ENCODE measurements around the gene NDUFS2. TPM values are rescaled to one million over a fixed set of nuclear protein-coding genes. Genes with fewer than 3 reads are reported as not detected.

The NDUFS2 gene
- total RNA-seq, 4 donors from 2014 or later: 73.0 to 118 (median 103) TPM

- TF ChIP-seq EP300 (IDR thresholded peaks at IDR 0.05) (no peak), POLR2A (IDR thresholded peaks at IDR 0.05) (no peak)
- TF ChIP-seq, protein P1, sequence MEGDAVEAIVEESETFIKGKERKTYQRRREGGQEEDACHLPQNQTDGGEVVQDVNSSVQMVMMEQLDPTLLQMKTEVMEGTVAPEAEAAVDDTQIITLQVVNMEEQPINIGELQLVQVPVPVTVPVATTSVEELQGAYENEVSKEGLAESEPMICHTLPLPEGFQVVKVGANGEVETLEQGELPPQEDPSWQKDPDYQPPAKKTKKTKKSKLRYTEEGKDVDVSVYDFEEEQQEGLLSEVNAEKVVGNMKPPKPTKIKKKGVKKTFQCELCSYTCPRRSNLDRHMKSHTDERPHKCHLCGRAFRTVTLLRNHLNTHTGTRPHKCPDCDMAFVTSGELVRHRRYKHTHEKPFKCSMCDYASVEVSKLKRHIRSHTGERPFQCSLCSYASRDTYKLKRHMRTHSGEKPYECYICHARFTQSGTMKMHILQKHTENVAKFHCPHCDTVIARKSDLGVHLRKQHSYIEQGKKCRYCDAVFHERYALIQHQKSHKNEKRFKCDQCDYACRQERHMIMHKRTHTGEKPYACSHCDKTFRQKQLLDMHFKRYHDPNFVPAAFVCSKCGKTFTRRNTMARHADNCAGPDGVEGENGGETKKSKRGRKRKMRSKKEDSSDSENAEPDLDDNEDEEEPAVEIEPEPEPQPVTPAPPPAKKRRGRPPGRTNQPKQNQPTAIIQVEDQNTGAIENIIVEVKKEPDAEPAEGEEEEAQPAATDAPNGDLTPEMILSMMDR (IDR thresholded peaks at IDR 0.05): no peak
- WGBS, 2 donors: 62 to 70% methylated on average over 6 of the region's 6 CpGs
- no peaks in the 10 kb centered on the region for H3K27me3 ChIP-seq
- H3K9me3 ChIP-seq: no peaks in the 10 kb centered on the region
- peak overlapping the region in 3 of 4 donors; percentile 67 to 88 (median 83) for H3K27ac ChIP-seq
- DNase-seq (ENCODE audit: low spot score in 2 of 2): no peak
- H3K4me3 ChIP-seq: peak overlapping the region in 2 of 4 donors; percentile 1 to 44
- peaks cover 0 to 27% (median 10%) of the 10 kb centered on the region in 3 donors for H3K36me3 ChIP-seq
- peaks cover 0 to 13% (median 5%) of the 10 kb centered on the region in 4 donors for H3K4me1 ChIP-seq
These were observed 15.7 kb downstream of the NDUFS2 start for GRCh38 chr1:161217831-161218230.

- WGBS, 2 donors: 72 to 75% methylated on average over 8 of the region's 8 CpGs
- Histone ChIP-seq H3K27me3 (no peaks in the 10 kb centered on the region), H3K4me3 (no peak overlapping the region), H3K36me3 (peaks cover 0 to 21% (median 6%) of the 10 kb centered on the region in 3 donors), H3K9me3 (no peaks in the 10 kb centered on the region), H3K4me1 (peaks cover 0 to 13% (median 5%) of the 10 kb centered on the region in 4 donors), H3K27ac (peak overlapping the region in 3 of 4 donors; percentile 67 to 88 (median 83))
- no peak for DNase-seq (ENCODE audit: low spot score in 2 of 2)
- no peak for TF ChIP-seq EP300 (IDR thresholded peaks at IDR 0.05)
- TF ChIP-seq POLR2A (IDR thresholded peaks at IDR 0.05): no peak
- TF ChIP-seq, protein P1 (IDR thresholded peaks at IDR 0.05): no peak
These were observed 16.3 kb downstream of the NDUFS2 start for GRCh38 chr1:161218301-161219077.

- no peak overlapping the region for H3K27ac ChIP-seq
- H3K36me3 ChIP-seq: peaks cover 0 to 13% (median 5%) of the 10 kb centered on the region in 3 donors
- peaks cover 0 to 13% (median 5%) of the 10 kb centered on the region in 4 donors for H3K4me1 ChIP-seq
- H3K9me3 ChIP-seq: no peaks in the 10 kb centered on the region
- no peaks in the 10 kb centered on the region for H3K27me3 ChIP-seq
- TF ChIP-seq, protein P1 (IDR thresholded peaks at IDR 0.05): no peak
- no peak for TF ChIP-seq EP300 (IDR thresholded peaks at IDR 0.05)
- 81 to 84% methylated on average over 5 of the region's 5 CpGs for WGBS, 2 donors
- H3K4me3 ChIP-seq: no peak overlapping the region
- DNase-seq (ENCODE audit: low spot score in 2 of 2): no peak
These were observed 17.1 kb downstream of the NDUFS2 start for GRCh38 chr1:161219078-161219892.

- H3K4me1 ChIP-seq: peaks cover 0 to 16% (median 7%) of the 10 kb centered on the region in 4 donors
- DNase-seq (ENCODE audit: low spot score in 2 of 2): no peak
- WGBS, 2 donors: 81 to 90% methylated on average over 5 of the region's 5 CpGs
- H3K36me3 ChIP-seq: peaks cover 0 to 5% (median 0%) of the 10 kb centered on the region in 3 donors
- H3K27me3 ChIP-seq: no peaks in the 10 kb centered on the region
- TF ChIP-seq, protein P1 (IDR thresholded peaks at IDR 0.05): no peak
- TF ChIP-seq EP300 (IDR thresholded peaks at IDR 0.05): no peak
- TF ChIP-seq POLR2A (IDR thresholded peaks at IDR 0.05): no peak
- H3K4me3 ChIP-seq: no peak overlapping the region
- no peak overlapping the region for H3K27ac ChIP-seq
- no peaks in the 10 kb centered on the region for H3K9me3 ChIP-seq
These were observed 17.8 kb downstream of the NDUFS2 start for GRCh38 chr1:161220002-161220401.

Measured in tibial nerve (tissue), 4 donors.